Measurements from ENCODE around the gene MIPOL1. TPM values are rescaled to one million over a fixed set of nuclear protein-coding genes. Genes with fewer than 3 reads are reported as not detected.

MIPOL1 gene
- total and polyA plus RNA-seq, 2 of the 4 experiments (the other 2 are of a cell fraction) = 2.7 to 5.9 TPM

DNA sequence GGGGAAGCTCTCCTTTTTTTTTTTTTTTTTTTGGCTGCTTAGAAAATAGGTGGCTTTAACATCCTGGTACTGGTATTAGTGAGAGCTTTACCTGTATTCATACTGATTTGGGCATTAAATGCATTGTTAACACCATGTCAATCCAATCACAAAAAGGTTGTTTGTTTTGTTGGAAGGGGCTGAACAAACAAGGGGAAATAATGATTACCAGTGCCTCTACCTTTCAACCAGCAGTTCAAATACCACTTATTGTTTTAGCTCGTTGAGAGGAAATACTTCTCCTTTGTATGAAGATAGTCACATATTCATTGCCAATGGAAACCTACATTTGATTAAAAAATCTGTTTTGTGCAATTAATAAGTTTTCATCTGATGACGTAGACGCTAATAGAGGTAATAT is 72.9 kb downstream of the MIPOL1 start:
- Histone ChIP-seq H2AK9ac (replicated peaks; ENCODE audit: low read depth, low read length, poor library complexity) (no peak overlapping the region), H3K9me3 (ENCODE audit: control insufficient read depth, insufficient read depth, low read length) (no peaks in the 10 kb centered on the region), H2BK15ac (ENCODE audit: low read depth, low read length) (no peak overlapping the region), H2AK5ac (ENCODE audit: low read depth, low read length) (no peak overlapping the region), H2AFZ (replicated peaks; ENCODE audit: low read length, poor library complexity) (no peak overlapping the region), H3K27me3 (ENCODE audit: control insufficient read depth, insufficient read depth, low read length) (no peaks in the 10 kb centered on the region), H4K91ac (ENCODE audit: insufficient read depth, low read depth, low read length) (no peak overlapping the region), H3K36me3 (ENCODE audit: control insufficient read depth, insufficient read depth, low read length) (no peaks in the 10 kb centered on the region), H3K4me3 (ENCODE audit: insufficient read depth, low read depth, low read length) (no peak overlapping the region), H3K4ac (ENCODE audit: low read depth, low read length) (no peak overlapping the region), H3K4me1 (ENCODE audit: control insufficient read depth, insufficient read depth, low read length) (no peaks in the 10 kb centered on the region), H4K5ac (ENCODE audit: low read depth, low read length) (no peak overlapping the region), H2BK20ac (ENCODE audit: low read depth, low read length) (no peak overlapping the region), H3K56ac (ENCODE audit: extremely low read depth, insufficient read depth, low read length) (no peak overlapping the region), H3K79me1 (ENCODE audit: low read depth in 1 of 2, low read length in 2 of 2) (no peaks in the 10 kb centered on the region), H3K18ac (ENCODE audit: low read depth, low read length) (no peak overlapping the region), H3K23ac (ENCODE audit: low read depth, low read length) (no peak overlapping the region), H4K20me1 (ENCODE audit: insufficient read depth, low read length) (no peaks in the 10 kb centered on the region), H2BK120ac (ENCODE audit: low read depth, low read length) (no peak overlapping the region), H3K14ac (replicated peaks; ENCODE audit: low read depth, low read length) (no peak overlapping the region), H3K9me1 (ENCODE audit: insufficient read depth, low read length) (no peaks in the 10 kb centered on the region), H2BK5ac (ENCODE audit: low read depth, low read length, poor library complexity, severe bottlenecking) (no peak overlapping the region), H4K8ac (ENCODE audit: low read depth in 2 of 2, low read length in 2 of 2) (no peak overlapping the region), H3K4me2 (ENCODE audit: low read depth, low read length) (no peak overlapping the region), H3K27ac (ENCODE audit: insufficient read depth, low read length) (no peak overlapping the region), H3K9ac (ENCODE audit: low read depth, low read length) (no peak overlapping the region)
- intact Hi-C loops (cut with micrococcal nuclease) = no loop called here
- TF ChIP-seq POLR2A (IDR thresholded peaks at IDR 0.05; ENCODE audit: low read depth, low read length) (no peak), NFE2L2 (IDR thresholded peaks at IDR 0.05; ENCODE audit: low read depth, low read length) (no peak), FOS (IDR thresholded peaks at IDR 0.05; ENCODE audit: low read depth, low read length) (no peak), RAD21 (IDR thresholded peaks at IDR 0.05; ENCODE audit: low read length) (no peak), BHLHE40 (IDR thresholded peaks at IDR 0.05; ENCODE audit: low read depth, low read length) (no peak), CEBPB (IDR thresholded peaks at IDR 0.05; ENCODE audit: low read depth, low read length) (no peak), MAZ (IDR thresholded peaks at IDR 0.05; ENCODE audit: borderline replicate concordance, low read depth, low read length) (no peak)
- TF ChIP-seq, protein P1, sequence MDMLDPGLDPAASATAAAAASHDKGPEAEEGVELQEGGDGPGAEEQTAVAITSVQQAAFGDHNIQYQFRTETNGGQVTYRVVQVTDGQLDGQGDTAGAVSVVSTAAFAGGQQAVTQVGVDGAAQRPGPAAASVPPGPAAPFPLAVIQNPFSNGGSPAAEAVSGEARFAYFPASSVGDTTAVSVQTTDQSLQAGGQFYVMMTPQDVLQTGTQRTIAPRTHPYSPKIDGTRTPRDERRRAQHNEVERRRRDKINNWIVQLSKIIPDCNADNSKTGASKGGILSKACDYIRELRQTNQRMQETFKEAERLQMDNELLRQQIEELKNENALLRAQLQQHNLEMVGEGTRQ (IDR thresholded peaks at IDR 0.05; ENCODE audit: low read depth, low read length) = no peak
- TF ChIP-seq, protein P2, sequence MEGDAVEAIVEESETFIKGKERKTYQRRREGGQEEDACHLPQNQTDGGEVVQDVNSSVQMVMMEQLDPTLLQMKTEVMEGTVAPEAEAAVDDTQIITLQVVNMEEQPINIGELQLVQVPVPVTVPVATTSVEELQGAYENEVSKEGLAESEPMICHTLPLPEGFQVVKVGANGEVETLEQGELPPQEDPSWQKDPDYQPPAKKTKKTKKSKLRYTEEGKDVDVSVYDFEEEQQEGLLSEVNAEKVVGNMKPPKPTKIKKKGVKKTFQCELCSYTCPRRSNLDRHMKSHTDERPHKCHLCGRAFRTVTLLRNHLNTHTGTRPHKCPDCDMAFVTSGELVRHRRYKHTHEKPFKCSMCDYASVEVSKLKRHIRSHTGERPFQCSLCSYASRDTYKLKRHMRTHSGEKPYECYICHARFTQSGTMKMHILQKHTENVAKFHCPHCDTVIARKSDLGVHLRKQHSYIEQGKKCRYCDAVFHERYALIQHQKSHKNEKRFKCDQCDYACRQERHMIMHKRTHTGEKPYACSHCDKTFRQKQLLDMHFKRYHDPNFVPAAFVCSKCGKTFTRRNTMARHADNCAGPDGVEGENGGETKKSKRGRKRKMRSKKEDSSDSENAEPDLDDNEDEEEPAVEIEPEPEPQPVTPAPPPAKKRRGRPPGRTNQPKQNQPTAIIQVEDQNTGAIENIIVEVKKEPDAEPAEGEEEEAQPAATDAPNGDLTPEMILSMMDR (conservative IDR thresholded peaks at IDR 0.05; ENCODE audit: low read depth, low read length) = no peak
- no TSS peak for BruUV-seq (replicated peaks)
- ATAC-seq (ENCODE audit: low read depth) (no peak), DNase-seq (no peak)
- dilution Hi-C loops (cut with HindIII; ENCODE audit: low sequenced_read_pairs, unreplicated experiment) = no loop called here
- WGBS, 2 experiments (ENCODE audit: extremely low coverage in 2 of 2, insufficient read length in 1 of 2) = no CpG with 5 or more reads among the region's 3 CpGs
- ChIA-PET POLR2A (ENCODE audit: unreplicated experiment) (no interaction called here), CTCF (no interaction called here)
- in situ Hi-C loops (cut with MboI; ENCODE audit: low sequenced_read_pairs) = no loop called here
